Liver (tissue), 9 donors: ENCODE results near the gene MAPK6. TPM values are rescaled to one million over a fixed set of nuclear protein-coding genes. Genes with fewer than 3 reads are reported as not detected.

Source experiments
- DNase-seq: peaks from one replicate; pipeline ENCODE4 v3.0.0-alpha.2; 2017; ENCODE audit warnings: low spot score
- H3K27ac ChIP-seq, 2 donors: one replicate each; pipeline ENCODE4 v1.7.0; 2013; ENCODE audit warnings: inconsistent platforms in 2 of 2, low read length in 2 of 2, control low read depth in 1 of 2, low read depth in 1 of 2, mild to moderate bottlenecking in 1 of 2
- H3K27me3 ChIP-seq, 4 donors: one replicate each; pipeline versions ENCODE4 v1.6.1 to v1.7.0; 2013; ENCODE audit warnings: low read length in 3 of 4, inconsistent platforms in 1 of 4, mild to moderate bottlenecking in 1 of 4, moderate library complexity in 1 of 4; ENCODE audit not compliant: control insufficient read depth in 4 of 4, insufficient read depth in 4 of 4
- H3K36me3 ChIP-seq, 4 donors: one replicate each; pipeline versions ENCODE4 v1.6.1 to v1.7.0; 2013; ENCODE audit warnings: low read length in 3 of 4, mild to moderate bottlenecking in 3 of 4, low read depth in 1 of 4, moderate library complexity in 1 of 4; ENCODE audit not compliant: control insufficient read depth in 4 of 4, insufficient read depth in 3 of 4
- H3K4me1 ChIP-seq, 4 donors: one replicate each; pipeline versions ENCODE4 v1.6.1 to v1.7.0; 2013; ENCODE audit warnings: low read length in 3 of 4, mild to moderate bottlenecking in 3 of 4, moderate library complexity in 1 of 4; ENCODE audit not compliant: control insufficient read depth in 4 of 4, insufficient read depth in 4 of 4
- H3K4me3 ChIP-seq, 3 donors: one replicate each; pipeline versions ENCODE4 v1.6.1 to v1.7.0; 2013; ENCODE audit warnings: low read length in 3 of 3, control low read depth in 1 of 3, low read depth in 1 of 3, mild to moderate bottlenecking in 1 of 3
- H3K9ac ChIP-seq, 2 donors: one replicate each; pipeline ENCODE4 v1.7.0; 2013; ENCODE audit warnings: low read length in 2 of 2, mild to moderate bottlenecking in 2 of 2, moderate library complexity in 2 of 2, control low read depth in 1 of 2, low read depth in 1 of 2
- H3K9me3 ChIP-seq, 4 donors: one replicate each; pipeline versions ENCODE4 v1.6.1 to v1.7.0; 2013; ENCODE audit warnings: low read length in 3 of 4; ENCODE audit not compliant: control insufficient read depth in 4 of 4
- EGR1 ChIP-seq, 2 donors: IDR thresholded peaks; 2 replicates each; pipeline ENCODE4 v1.6.1; 2016 to 2018; ENCODE audit warnings: antibody characterized with exemption in 2 of 2, low read depth in 2 of 2
- GABPA ChIP-seq, 2 donors: IDR thresholded peaks in 1 of 2; conservative IDR thresholded peaks in 1 of 2; 2 replicates each; pipeline ENCODE4 v1.6.1; 2016; ENCODE audit warnings: antibody characterized with exemption in 2 of 2, mild to moderate bottlenecking in 1 of 2, moderate library complexity in 1 of 2
- HNF4A ChIP-seq, 2 donors: conservative IDR thresholded peaks; 2 replicates each; pipeline ENCODE4 v1.6.1; 2016; ENCODE audit warnings: antibody characterized with exemption in 2 of 2, mild to moderate bottlenecking in 2 of 2
- HNF4G ChIP-seq: IDR thresholded peaks from 2 replicates; pipeline ENCODE4 v1.6.1; 2016; ENCODE audit warnings: antibody characterized with exemption
- JUND ChIP-seq, 2 donors: IDR thresholded peaks; 2 replicates each; pipeline ENCODE4 v1.6.1; 2016; ENCODE audit warnings: antibody characterized with exemption in 2 of 2
- RXRA ChIP-seq, 2 donors: IDR thresholded peaks; 2 replicates each; pipeline ENCODE4 v1.6.1; 2017 to 2018; ENCODE audit warnings: antibody characterized with exemption in 2 of 2, mild to moderate bottlenecking in 1 of 2
- TAF1 ChIP-seq: conservative IDR thresholded peaks from 2 replicates; pipeline ENCODE4 v1.6.1; 2016; ENCODE audit warnings: antibody characterized with exemption, mild to moderate bottlenecking
- YY1 ChIP-seq: IDR thresholded peaks from 2 replicates; pipeline ENCODE4 v1.6.1; 2016; ENCODE audit warnings: antibody characterized with exemption, mild to moderate bottlenecking
- WGBS: extraction: QIAGEN DNeasy Blood & Tissue Kit; methylation state at CpG from one replicate; pipeline ENCODE4 v1.1.7; 2013; 5-methylcytosine and 5-hydroxymethylcytosine counted together
- polyA plus RNA-seq, 2 donors: library from polyadenylated mRNA; stranded (reverse) in 1 of 2; unstranded in 1 of 2; fragments of 200-250 nt in 1 of 2; fragments of >200 nt in 1 of 2; fragmentation: Nextera tagmentation in 1 of 2; extraction: Ambion mirVana in 1 of 2; gene quantifications; one replicate each; pipeline versions ENCODE4 v1.2.1 to v1.2.3, GENCODE V29; 2013 to 2015
- total RNA-seq, 2 donors: library from RNA; depleted of rRNA; stranded (reverse); fragments of >200 nt; gene quantifications; one replicate each; pipeline ENCODE4 v1.2.3, GENCODE V29; 2014
- TF ChIP-seq, protein P1 (sequence below): IDR thresholded peaks from 2 replicates; pipeline ENCODE4 v1.6.1; 2016; ENCODE audit warnings: antibody characterized with exemption
- TF ChIP-seq, protein P2 (sequence below): fragments of 150-350 bp; IDR thresholded peaks from 2 replicates; pipeline ENCODE4 v1.5.1; 2017; ENCODE audit warnings: improper control_type of control experiment, low read depth, low read length; ENCODE audit not compliant: missing input control
- TF ChIP-seq, protein P3 (sequence below): IDR thresholded peaks from 2 replicates; pipeline ENCODE4 v1.6.1; 2016; ENCODE audit warnings: antibody characterized with exemption, mild to moderate bottlenecking
- TF ChIP-seq, protein P4 (sequence below): IDR thresholded peaks from 2 replicates; pipeline ENCODE4 v1.6.1; 2016; ENCODE audit warnings: antibody characterized with exemption
- TF ChIP-seq, protein P5 (sequence below): IDR thresholded peaks from 2 replicates; pipeline ENCODE4 v1.6.1; 2016; ENCODE audit warnings: antibody characterized with exemption
- donor health status: healthy.
- donor health status: healthy.
- donor health status: healthy.
- donor health status: healthy.
- donor health status: healthy.

MAPK6 gene
- total and polyA plus RNA-seq, 4 donors = 9.7 to 47.8 (median 32.1) TPM

DNA sequence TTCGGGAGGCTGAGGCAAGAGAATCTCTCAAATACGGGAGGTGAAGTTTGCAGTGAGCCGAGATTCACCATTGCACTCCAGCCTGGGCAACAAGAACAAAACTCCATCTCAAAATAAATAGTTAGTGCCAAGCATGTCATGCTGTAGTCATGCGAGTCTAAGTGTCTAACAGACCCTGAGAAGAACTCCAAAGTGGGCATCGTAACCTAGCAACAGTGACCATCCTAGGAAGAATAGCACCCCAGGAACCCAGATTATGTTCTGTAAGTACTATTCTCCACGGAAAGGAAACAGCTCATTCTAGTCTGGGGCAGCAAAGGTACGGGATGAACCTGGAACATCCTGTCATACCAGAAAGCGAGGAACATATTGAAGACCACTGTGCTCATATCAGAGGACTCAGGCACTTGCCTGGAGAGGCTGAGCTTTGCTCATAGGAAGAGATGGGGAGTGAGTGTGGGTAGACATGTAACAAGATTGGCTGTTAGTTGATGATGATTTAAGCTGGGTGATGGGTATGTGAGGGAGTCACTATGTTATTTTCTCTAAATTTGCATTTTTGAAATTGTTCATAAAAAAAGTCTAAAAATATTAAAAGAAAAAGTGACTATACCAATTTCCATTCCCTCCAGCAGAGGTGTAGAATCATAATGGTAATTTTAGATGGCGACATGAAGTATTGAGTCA, 61.8 kb downstream of the MAPK6 start:
- TF ChIP-seq, protein P1, sequence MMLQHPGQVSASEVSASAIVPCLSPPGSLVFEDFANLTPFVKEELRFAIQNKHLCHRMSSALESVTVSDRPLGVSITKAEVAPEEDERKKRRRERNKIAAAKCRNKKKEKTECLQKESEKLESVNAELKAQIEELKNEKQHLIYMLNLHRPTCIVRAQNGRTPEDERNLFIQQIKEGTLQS = no peak
- TF ChIP-seq, protein P2, sequence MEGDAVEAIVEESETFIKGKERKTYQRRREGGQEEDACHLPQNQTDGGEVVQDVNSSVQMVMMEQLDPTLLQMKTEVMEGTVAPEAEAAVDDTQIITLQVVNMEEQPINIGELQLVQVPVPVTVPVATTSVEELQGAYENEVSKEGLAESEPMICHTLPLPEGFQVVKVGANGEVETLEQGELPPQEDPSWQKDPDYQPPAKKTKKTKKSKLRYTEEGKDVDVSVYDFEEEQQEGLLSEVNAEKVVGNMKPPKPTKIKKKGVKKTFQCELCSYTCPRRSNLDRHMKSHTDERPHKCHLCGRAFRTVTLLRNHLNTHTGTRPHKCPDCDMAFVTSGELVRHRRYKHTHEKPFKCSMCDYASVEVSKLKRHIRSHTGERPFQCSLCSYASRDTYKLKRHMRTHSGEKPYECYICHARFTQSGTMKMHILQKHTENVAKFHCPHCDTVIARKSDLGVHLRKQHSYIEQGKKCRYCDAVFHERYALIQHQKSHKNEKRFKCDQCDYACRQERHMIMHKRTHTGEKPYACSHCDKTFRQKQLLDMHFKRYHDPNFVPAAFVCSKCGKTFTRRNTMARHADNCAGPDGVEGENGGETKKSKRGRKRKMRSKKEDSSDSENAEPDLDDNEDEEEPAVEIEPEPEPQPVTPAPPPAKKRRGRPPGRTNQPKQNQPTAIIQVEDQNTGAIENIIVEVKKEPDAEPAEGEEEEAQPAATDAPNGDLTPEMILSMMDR = no peak
- TF ChIP-seq HNF4A (conservative IDR thresholded peaks at IDR 0.05) = no peak
- TF ChIP-seq, protein P3, sequence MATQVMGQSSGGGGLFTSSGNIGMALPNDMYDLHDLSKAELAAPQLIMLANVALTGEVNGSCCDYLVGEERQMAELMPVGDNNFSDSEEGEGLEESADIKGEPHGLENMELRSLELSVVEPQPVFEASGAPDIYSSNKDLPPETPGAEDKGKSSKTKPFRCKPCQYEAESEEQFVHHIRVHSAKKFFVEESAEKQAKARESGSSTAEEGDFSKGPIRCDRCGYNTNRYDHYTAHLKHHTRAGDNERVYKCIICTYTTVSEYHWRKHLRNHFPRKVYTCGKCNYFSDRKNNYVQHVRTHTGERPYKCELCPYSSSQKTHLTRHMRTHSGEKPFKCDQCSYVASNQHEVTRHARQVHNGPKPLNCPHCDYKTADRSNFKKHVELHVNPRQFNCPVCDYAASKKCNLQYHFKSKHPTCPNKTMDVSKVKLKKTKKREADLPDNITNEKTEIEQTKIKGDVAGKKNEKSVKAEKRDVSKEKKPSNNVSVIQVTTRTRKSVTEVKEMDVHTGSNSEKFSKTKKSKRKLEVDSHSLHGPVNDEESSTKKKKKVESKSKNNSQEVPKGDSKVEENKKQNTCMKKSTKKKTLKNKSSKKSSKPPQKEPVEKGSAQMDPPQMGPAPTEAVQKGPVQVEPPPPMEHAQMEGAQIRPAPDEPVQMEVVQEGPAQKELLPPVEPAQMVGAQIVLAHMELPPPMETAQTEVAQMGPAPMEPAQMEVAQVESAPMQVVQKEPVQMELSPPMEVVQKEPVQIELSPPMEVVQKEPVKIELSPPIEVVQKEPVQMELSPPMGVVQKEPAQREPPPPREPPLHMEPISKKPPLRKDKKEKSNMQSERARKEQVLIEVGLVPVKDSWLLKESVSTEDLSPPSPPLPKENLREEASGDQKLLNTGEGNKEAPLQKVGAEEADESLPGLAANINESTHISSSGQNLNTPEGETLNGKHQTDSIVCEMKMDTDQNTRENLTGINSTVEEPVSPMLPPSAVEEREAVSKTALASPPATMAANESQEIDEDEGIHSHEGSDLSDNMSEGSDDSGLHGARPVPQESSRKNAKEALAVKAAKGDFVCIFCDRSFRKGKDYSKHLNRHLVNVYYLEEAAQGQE = no peak
- TF ChIP-seq HNF4G = no peak
- no peak for TF ChIP-seq GABPA (IDR thresholded peaks at IDR 0.05 in 1 of 2, conservative IDR thresholded peaks at IDR 0.05 in 1 of 2)
- TF ChIP-seq EGR1 (IDR thresholded peaks at IDR 0.05; ENCODE audit: low read depth in 2 of 2) = no peak
- TF ChIP-seq, protein P4, sequence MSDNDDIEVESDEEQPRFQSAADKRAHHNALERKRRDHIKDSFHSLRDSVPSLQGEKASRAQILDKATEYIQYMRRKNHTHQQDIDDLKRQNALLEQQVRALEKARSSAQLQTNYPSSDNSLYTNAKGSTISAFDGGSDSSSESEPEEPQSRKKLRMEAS = no peak
- no peak for TF ChIP-seq YY1
- TF ChIP-seq JUND (IDR thresholded peaks at IDR 0.05) = no peak
- no peak for TF ChIP-seq TAF1
- TF ChIP-seq, protein P5, sequence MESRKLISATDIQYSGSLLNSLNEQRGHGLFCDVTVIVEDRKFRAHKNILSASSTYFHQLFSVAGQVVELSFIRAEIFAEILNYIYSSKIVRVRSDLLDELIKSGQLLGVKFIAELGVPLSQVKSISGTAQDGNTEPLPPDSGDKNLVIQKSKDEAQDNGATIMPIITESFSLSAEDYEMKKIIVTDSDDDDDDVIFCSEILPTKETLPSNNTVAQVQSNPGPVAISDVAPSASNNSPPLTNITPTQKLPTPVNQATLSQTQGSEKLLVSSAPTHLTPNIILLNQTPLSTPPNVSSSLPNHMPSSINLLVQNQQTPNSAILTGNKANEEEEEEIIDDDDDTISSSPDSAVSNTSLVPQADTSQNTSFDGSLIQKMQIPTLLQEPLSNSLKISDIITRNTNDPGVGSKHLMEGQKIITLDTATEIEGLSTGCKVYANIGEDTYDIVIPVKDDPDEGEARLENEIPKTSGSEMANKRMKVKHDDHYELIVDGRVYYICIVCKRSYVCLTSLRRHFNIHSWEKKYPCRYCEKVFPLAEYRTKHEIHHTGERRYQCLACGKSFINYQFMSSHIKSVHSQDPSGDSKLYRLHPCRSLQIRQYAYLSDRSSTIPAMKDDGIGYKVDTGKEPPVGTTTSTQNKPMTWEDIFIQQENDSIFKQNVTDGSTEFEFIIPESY = no peak
- no peak for TF ChIP-seq RXRA (IDR thresholded peaks at IDR 0.05)
- WGBS = 96% methylated on average over 9 of the region's 9 CpGs

More for the DNA sequence above, 61.8 kb downstream of the MAPK6 start:
- no peak overlapping the region for H3K4me3 ChIP-seq
- H3K27me3 ChIP-seq = no peaks in the 10 kb centered on the region
- no peak overlapping the region for H3K9ac ChIP-seq
- no peaks in the 10 kb centered on the region for H3K9me3 ChIP-seq
- H3K27ac ChIP-seq = no peak overlapping the region
- no peaks in the 10 kb centered on the region for H3K36me3 ChIP-seq
- H3K4me1 ChIP-seq = peaks cover 2 to 23% (median 12%) of the 10 kb centered on the region in 4 donors
- DNase-seq = no peak
